Body of pancreas (tissue), 4 donors: Measurements from ENCODE around the gene SIRPA.

Experiments
- CTCF ChIP-seq, 7 experiments: fragments of 450-650 bp in 4 of 7; fragments of 200-600 bp in 3 of 7; sonication (generic) in 3 of 7; IDR thresholded peaks; one replicate each; pipeline ENCODE4 v1.5.1; 2016 to 2019; ENCODE audit warnings: antibody characterized with exemption in 7 of 7
- POLR2A ChIP-seq, 3 donors: fragments of 450-650 bp; IDR thresholded peaks; one replicate each; pipeline ENCODE4 v1.6.1; 2016; ENCODE audit warnings: antibody characterized with exemption in 3 of 3, mild to moderate bottlenecking in 2 of 3

GRCh38 chr20:1968964-1969363, 73.8 kb downstream of the SIRPA start:
- TF ChIP-seq CTCF (IDR thresholded peaks at IDR 0.05) (no peak), POLR2A (IDR thresholded peaks at IDR 0.05) (no peak)
